HG03342 (cell line): ENCODE data around the gene LGR6.

ENCODE experiments used
- ATAC-seq: cut with Tn5 transposase; IDR thresholded peaks from one replicate; pipeline ENCODE4 v1.9.1; 2021; ENCODE audit warnings: mild to moderate bottlenecking, moderate library complexity; ENCODE audit not compliant: unreplicated experiment

LGR6 gene

GRCh38 chr1:202361224-202361623, 167.6 kb downstream of the LGR6 start:
- no peak for ATAC-seq

DNA sequence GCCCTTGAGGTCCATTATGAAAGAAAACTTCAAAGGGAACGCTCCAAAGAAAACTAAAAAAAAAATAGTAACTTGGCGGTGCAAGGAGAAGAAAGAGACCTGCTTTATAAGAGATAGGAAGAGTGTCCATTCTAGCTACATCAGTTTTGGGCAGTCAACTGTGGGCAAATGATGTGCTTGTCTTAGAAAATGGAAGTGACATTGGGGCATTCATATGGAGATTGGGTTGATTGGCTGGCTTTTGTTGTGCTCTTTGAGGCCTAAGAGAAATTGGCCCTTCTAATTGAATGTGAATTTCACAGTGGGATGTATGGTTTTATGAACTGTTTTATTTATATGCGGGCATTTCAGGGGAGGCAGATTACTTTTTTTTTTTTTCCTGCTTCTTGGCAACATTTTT, 168.1 kb downstream of the LGR6 start:
- no peak for ATAC-seq

DNA sequence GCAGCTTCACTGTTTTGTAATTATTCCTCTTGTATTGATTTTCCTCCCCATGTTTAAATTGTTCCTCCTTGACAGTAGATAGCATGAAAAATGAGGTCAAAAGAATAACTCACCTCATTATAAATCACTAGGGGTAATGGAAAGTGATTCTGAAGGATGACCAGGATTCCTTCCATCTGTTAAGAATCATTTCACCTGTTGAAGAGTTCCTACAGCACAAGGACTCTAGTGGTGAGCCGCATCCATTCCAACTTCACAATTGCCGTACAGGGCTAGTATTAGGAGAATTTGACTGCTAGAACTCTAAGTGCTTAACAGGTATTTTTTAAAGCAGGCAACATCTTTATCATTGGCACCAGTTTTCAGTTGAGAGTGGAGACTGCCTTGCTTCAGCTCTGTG, 168.6 kb downstream of the LGR6 start:
- ATAC-seq, result no peak

GRCh38 chr1:202365092-202365815, 171.7 kb downstream of the LGR6 start:
- ATAC-seq, result no peak

GRCh38 chr1:202367271-202367670, 173.7 kb downstream of the LGR6 start:
- ATAC-seq, result no peak
